CMK (cell line): Measurements from ENCODE around the gene PSME2.
"Not testable (repeated sequence)": the region's sequence is repeated elsewhere in the genome, so short reads cannot be mapped to it uniquely, and the experiment has no call there.

Experiments
- DNase-seq: peaks from one replicate; pipeline ENCODE4 v3.0.0-alpha.2; 2010; ENCODE audit warnings: low read depth

The PSME2 gene

GRCh38 chr14:24114532-24115421 is 31.6 kb downstream of the PSME2 start, which contains the start of the genes DCAF11 and NRL:
TSS of gene DCAF11 (plus strand) at chr14:24114777. CDS start at chr14:24115595, 818 bp downstream.
TSS of gene NRL (minus strand) at chr14:24114949. CDS start at chr14:24082848, 32,101 bp downstream.
- DNase-seq = peak; percentile 95

GRCh38 chr14:24113801-24114531 is 32.4 kb downstream of the PSME2 start:
- DNase-seq = peak; percentile 47

DNA sequence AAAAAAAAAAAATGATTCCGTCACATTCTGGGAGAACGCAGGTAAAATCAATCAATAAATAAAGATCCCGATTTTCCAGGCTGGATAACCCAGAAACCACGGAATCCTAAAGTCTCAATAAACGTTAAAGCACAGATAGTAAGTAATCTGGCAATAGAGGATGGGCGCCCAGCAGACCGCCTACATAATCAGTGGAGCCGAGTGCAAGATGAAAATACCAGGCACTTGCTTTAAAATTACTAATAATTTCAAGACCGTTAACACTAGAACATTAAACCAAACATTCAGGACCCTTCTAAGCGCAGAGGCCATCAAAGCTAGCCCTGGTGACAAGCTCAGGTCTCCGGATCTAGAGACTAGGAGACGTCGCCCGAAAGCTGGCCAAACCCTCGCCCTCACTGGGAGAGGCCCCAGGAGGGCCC is 33.0 kb downstream of the PSME2 start:
- DNase-seq = no peak

- no peak for DNase-seq
Observed at GRCh38 chr14:24110523-24110922, 35.9 kb downstream of the PSME2 start.

DNA sequence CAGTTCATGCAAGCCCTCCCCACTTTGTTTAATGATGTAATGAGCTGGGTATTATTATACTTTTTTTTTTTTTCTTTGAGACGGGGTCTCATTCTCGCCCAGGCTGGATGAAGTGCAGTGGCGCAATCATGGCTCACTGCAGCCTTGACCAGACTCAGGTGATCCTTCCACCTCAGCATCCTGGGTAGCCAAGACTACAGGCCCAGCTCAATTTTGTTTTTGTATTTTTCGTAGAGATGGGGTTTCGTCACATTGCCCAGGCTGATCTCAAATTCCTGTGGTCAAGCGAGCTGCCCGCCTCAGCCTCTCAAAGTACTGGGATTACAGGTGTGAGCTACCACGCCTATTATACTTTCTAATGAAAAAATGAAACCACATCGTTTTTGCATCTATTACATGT is 36.4 kb downstream of the PSME2 start:
- no peak for DNase-seq

DNA sequence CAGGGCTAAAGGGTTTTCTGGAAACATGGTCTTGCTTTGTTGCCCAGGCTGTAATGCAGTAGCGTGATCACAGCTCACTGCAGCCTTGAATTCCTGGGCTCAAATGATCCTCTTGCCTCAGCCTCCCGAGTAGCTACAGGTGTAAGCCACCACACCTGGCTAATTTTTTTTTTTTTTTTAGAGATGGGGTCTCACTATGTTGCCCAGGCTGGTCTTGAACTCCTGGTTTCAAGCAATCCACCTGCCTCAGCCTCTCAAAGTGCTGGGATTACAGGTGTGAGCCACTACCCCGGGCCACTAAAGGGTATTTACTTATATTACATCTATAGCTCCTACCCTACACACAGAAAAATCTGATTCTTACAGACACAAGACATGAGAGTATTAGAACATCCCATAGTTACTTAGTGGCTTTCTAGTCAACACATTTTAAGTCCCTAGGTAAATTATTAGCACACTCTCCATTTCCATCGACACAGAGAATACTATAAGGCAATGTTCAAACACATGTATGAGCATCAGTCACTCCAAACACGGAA is 38.0 kb downstream of the PSME2 start:
- DNase-seq = no peak

DNA sequence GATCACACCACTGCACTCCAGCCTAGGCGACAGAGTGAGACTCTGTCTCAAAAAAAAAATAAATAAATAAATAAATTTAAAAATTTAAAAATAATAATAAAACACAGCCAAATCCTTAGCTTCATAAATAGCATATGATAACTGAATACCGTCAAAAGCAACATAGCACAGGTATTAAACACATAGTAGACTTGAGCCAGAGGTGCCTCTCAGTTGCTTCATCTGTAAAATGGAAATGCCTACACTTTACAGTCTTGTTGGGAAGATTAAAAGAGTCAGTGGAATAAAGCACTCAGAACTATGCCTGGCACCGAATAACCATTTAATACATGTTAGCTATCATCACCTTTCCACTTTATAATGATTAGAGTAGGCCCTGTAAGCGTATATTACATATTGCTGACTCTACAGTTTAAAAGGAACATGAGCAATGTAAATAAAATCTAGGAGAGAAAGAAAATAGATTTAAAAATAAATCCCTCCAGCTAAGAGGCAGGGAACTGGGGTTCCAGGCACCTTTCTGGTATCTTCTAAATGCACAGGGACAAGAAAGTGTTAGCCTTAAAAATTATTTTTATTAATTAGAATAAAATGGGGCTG is 39.6 kb downstream of the PSME2 start:
- DNase-seq = no peak

DNA sequence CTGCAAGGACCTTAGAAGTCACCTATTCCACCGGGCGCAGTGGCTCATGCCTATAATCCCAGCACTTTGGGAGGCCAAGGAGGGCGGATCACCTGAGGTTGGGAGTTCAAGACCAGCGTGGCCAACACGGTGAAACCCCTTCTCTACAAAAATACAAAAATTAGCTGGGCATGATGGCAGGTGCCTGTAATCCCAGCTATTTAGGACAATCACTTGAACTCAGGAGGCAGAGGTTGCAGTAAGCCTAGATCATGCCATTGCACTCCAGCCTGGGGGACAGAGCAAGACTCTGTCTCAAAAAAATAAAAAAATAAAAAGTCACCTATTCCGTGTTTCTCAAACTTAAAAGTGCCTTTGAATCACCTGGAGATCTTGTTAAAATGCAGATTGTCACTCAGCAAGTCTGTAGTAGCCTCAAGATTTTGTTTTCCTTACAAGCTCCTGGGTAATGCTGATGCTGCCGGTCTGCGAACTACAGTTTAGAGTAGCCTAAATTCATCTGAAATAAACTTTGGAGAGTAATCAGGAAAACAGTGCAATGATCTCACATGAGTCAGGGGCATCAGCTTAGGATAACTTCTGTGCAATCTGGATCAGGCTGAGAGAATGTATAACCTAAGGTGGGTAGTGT is 40.7 kb downstream of the PSME2 start:
- DNase-seq = not testable (repeated sequence)

DNA sequence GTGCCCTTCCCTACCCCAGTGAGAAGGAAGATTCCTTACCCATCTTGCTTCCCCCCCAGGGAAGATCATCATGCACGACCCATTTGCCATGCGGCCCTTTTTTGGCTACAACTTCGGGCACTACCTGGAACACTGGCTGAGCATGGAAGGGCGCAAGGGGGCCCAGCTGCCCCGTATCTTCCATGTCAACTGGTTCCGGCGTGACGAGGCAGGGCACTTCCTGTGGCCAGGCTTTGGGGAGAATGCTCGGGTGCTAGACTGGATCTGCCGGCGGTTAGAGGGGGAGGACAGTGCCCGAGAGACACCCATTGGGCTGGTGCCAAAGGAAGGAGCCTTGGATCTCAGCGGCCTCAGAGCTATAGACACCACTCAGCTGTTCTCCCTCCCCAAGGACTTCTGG is 43.0 kb downstream of the PSME2 start:
- DNase-seq = no peak

DNA sequence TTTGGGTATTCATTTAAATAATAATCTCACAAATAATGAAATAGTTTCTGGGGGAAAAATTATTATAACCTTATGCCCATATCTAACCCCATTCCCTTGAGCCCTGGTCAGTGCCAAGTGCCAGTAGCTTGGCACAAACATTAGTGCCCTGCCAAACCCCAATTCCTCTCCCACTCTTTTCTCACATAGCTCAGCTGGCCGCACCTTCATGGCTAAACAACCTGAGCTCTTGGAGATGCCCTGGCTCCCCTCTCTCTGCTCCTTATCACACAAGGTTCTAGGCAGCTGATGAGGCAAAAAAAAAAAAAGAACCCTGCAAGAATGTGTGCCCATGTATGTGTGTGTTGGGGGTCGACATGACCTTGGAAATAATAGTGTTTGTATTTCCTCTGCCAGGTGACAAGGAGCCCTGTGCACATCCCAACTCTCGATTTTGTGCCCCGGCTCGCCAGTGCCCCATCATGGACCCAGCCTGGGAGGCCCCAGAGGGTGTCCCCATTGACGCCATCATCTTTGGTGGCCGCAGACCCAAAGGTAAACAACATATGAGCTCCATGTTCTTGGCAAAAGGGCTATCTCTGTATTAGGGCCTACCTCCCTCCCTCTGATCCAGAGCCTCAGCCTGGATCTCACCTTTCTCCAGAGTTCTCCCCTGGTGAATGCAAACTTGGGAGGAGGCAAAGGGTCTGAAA is 43.9 kb downstream of the PSME2 start:
- DNase-seq = no peak

GRCh38 chr14:24100982-24101494 is 45.4 kb downstream of the PSME2 start:
- DNase-seq = no peak

DNA sequence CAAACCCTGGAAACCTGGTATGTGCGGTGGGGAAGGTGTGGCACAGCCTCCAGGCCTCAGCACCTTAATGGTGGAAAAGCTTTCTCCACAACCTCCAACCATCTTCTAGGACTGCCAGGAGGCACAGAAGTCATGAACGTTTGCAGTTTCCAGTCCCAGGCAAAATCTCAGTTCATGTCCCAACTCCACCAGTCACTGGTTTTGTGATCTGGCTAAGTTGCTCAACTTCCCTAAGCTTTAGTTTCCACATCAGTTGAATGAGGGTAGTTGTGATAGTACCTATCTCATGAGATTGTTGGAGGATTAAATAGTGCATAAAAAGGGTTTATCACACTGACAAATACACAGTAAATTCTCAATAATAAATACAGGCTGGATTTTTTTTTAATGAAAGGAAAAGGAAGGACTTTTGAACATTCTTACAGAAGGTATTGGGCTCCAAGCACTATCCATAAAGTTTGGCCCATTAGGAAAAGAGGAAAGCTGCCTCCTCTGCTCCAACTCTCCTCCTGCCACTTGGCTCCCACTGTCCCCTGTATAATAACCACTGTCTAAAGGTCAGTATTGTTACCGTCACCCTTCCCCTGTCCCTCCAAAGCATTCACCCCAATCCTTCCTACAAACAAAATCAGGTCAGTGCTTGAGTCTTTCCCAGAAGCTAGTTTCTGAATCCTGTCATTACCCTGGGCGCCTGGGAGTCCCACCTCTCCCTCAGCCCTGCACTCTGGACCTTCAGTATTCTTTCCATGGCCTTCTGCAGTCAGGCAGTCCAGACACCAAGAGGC is 46.0 kb downstream of the PSME2 start:
- DNase-seq = no peak

GRCh38 chr14:24098927-24099813 is 47.2 kb downstream of the PSME2 start:
- no peak for DNase-seq

DNA sequence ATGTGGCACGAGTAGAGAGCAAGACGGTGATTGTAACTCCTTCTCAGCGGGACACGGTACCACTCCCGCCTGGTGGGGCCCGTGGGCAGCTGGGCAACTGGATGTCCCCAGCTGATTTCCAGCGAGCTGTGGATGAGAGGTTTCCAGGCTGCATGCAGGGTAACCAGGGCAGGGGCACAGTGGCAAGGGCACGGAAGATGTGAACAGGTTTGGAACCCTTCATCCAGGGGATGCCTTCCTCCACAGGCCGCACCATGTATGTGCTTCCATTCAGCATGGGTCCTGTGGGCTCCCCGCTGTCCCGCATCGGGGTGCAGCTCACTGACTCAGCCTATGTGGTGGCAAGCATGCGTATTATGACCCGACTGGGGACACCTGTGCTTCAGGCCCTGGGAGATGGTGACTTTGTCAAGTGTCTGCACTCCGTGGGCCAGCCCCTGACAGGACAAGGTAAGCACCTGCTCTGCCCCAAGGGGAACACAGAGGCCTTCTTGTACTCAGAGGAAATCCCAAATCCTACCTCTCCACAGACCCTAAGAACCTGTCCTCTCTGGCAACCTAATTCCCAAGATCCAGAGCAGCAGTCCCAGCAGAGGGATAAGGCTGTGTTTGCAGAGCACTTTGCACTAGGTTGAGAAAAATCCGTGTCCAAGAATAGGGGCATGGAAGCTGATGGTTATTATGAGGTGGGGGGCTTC is 48.0 kb downstream of the PSME2 start:
- DNase-seq = no peak

- DNase-seq = no peak
Observed at GRCh38 chr14:24096545-24097181, 49.7 kb downstream of the PSME2 start.

- peak; percentile 75 for DNase-seq
Observed at GRCh38 chr14:24095271-24096068, 50.9 kb downstream of the PSME2 start.

- DNase-seq = peak; percentile 25
Observed at GRCh38 chr14:24094841-24095270, 51.6 kb downstream of the PSME2 start.
